ENCODE data around the gene SPINK8. TPM values are rescaled to one million over a fixed set of nuclear protein-coding genes. Genes with fewer than 3 reads are reported as not detected.
"Not testable (repeated sequence)": the region's sequence is repeated elsewhere in the genome, so short reads cannot be mapped to it uniquely, and the experiment has no call there.

Gene SPINK8
- not detected for polyA plus RNA-seq (2013, experiment 1 of 2; ENCODE audit: insufficient read length)
- not detected for polyA plus RNA-seq (2013, experiment 2 of 2; ENCODE audit: insufficient read length)

DNA sequence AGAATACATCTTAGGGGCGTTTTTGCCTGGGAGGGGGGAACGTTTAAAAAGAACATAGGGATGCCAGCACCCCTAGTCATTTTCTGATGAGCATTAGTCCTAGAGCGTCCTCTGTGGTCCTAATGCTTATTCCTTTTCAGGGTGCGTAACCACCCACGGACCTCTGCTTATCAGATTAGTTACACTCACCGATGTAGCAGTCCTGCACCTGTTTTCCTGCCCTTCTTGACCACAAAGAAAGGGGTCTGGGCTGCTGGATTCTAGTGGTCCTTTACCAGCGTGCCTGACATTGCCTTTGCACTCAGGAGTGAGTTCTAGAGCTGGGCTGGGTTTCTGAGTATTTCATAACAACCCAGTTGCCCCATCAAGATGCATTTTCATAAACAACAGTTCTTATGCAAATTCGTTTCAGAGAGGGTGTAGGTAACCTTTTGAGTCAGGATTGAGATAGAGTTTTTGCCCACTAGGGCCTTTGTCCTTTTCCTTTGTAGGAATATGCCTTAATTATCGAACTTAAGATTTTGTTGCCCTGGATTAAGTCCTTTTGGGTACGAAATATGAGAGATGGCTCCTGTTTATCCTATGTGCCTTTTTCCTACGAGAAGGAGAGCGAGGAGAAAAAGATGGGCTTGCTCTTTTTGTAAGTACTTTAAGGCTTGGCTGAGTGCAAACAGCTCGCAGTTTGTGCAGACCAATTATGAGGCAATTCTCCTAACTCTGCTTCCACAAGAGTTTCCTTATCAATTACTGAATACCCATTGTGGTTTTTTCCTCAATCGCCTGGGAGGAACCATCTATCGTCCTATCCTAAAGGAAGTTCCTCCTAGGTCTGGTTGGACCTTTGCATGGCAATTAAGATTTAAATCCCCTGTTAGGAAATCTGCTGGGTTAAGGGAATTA lies at the start of gene SPINK8:
Gene SPINK8, minus strand, starts transcription at position 316 of the 900 bp plus-strand sequence. CDS start 5,320 bp downstream, outside the sequence.
- DNase-seq = not testable (repeated sequence)

DNA sequence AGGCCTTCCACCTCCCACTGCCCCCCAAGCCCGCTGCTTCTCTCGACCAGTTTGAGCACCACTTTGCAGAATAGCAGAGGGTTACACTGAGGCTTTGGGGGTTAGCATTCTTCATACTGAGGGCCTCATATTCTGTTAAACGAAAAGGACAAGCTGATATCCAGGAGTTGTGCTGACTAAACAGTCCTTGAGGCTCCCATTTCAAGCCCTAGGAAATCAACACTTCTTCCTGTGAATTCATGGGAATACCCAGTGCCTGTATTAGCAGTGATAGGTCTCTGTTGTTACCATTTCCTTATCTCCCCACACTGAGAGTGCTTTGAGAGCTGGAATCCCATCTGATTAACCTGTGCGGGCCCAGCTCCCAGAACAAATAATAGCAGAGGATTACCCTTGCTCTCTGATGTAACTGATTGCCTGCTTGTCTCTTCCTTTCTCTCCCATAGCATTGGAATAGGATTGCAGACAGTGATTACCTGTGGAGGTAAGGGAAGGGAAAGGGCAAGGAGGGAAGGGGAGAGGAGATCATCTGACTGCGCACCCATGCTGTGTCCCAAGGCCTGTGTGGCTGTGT lies 39.5 kb upstream of the SPINK8 start:
- DNase-seq = no peak

DNA sequence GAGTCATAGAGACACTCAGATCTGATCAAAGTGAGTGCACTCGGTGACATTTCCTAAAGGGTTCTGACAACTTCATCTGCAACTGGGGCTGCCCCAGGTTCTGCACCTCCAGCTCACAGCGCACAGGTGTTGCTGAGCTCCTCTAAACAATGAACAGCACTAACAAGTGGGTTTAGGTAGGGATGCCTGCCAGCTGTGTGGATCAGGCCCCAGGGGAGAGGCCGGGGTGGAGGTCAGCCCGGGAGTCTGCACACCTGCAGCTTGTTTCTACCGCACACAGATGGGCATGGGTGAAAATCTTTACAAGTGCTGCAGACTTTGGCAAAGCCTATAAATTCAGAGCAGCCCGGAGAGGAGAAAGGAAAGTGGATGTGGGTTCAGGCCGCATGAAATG lies 38.9 kb upstream of the SPINK8 start:
- no peak for DNase-seq

DNA sequence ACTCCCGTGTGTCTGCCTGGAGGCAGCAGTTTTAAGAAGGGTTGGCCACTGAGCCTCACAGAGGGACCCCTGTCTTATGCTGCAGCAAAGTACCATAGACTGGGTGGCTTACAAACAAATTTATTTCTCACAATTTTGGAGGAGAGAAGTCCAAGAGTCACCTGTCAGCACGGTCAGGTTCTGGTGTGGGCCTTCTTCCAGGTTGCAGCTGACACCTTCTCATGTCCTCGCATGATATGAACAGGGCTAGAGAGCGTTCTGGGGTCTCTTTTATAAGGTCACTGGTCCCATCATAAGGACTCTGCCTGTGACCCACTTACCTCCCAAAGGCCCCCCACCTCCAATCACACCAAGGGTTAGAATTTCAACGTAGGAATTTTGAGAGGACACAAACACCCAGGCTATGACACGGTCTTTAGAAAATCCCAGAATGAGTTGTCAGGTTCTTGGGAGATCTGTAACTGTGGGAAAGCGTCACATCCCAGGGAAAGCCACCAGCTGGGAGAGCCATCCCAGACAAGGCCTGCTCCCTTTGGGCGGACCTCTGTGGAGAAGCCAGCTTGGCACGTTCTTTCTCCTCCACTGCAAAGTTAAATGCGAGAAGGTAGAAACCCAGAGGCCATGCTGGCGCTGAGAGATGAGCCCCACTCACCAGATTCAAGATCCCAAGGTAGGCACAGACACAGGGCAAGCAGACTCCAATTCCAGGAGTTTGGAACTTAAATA lies 38.4 kb upstream of the SPINK8 start, which contains the start of gene FBXW12:
Gene FBXW12, plus strand, starts transcription at position 569 of the 726 bp plus-strand sequence. CDS start 549 bp downstream, outside the sequence.
- DNase-seq = no peak

DNA sequence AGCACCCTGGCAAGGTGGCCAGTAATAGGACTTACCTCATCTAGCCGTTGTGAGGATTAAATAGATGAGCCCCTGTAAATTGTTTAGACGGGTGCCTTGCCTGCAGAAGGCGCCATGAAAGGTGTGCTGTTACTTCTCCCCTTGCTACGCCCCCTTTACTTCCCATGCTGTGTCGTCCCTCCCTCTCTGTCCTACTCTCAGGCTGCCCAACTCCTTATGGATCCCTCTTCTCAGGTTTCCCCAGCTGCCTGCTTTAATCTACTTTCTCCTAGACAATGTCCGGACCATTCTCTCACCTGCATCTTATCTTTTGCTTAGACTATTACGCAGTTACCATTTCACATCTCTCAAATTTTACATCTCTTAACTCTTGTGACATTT lies 36.9 kb upstream of the SPINK8 start:
- DNase-seq = no peak

DNA sequence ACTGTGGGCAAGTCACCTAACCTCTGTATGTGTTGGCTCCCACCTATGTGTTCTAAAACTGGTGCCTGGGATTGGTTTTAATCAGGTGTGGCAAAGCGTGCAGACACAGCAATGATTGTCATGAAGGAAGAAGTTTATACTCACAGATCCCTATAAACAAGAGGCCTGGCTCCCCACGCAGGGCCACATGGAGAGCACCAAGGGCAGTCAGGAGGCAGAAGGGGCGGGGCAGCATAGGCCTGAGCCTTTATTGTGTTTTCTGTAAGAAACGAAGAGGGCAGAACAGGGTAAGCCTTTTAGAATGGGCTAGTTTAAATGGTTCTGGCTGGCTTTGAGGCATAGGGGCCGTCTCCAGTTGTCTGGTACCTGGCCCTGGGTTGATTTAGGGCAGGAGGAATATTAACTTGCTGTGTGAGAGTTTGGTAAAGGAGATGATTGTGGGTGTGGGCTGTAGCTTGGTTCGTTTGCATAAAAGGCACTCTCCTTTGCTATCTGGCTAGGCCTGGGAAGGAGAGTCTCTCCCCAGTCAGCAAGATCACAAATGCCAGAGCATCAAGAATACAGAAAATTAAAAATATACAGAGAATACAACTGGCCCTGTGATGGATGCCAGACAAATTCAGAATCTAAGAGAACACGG lies 36.4 kb upstream of the SPINK8 start:
- no peak for DNase-seq

DNA sequence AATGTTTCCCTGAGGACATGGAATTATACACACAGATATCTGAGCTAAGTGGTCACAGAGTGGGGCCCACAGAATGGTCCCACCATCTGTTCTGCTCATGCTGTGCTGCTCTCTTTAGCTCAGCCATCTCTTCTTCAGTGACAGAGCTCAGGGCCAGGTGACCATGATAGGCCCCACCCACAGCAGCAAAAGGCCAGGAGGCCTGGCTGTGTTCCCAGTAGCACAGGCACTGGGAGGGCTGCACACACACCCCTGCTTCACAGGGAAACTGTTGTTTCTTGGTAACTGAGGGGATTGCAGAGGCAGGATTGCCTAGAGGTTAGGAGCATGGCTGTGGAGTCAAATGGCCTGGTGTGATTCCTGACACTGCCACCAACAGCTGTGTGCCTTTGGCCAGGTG lies 33.7 kb upstream of the SPINK8 start:
- DNase-seq = no peak

DNA sequence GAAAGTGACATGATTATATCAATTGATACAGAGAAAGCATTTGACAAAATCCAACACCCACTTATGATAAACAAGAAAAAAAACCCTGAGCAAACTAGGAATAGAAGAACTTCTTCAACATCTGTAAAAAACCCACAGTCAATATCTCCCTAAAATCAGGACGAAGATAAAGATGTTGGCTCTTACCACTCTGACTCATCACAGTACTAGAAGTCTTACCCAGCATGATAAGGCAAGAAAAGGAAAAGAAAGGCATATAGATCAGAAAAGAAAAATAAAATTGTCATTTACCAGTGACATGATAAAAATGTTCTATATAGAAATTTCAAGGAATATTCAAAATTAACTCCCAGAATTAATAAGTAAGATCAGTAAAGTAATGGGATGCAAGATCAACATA lies 31.4 kb upstream of the SPINK8 start:
- no peak for DNase-seq

DNA sequence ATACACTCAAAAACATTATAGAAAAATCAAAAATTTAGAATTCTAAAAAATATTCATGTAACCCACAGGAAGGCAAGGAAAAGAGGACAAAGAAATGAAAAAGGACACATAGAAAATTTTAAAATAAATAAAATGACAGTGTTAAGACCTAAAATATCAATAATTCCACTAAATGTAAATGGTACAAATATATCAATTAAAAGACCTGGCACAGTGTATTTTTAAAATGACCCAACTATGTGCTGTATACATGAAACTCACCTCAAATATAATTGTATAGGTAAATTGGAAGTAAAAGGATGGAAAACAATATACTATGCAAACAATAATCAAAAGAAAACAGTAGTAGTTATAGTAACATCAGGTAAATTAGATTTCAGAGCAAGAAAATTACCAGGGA lies 28.5 kb upstream of the SPINK8 start:
- no peak for DNase-seq

DNA sequence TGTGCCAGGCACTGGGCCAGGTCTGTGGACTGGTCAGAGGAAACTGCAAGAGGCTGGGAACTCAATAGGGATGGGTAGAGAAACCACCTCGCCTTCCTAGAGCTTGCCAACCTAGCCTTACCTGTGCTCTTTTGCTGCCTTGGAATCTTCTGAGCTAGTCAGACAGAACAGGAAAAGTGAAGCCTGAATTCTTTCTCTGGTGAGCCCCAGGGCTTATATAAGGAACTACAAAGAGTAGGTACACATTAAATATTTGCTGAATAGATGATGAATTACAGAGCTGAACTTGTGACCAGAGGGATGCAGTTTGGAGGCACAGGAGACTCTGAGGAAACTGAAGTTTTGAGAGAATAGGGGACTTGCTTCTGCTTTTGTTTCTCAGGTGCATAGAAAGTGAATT lies 23.0 kb upstream of the SPINK8 start:
- no peak for DNase-seq

DNA sequence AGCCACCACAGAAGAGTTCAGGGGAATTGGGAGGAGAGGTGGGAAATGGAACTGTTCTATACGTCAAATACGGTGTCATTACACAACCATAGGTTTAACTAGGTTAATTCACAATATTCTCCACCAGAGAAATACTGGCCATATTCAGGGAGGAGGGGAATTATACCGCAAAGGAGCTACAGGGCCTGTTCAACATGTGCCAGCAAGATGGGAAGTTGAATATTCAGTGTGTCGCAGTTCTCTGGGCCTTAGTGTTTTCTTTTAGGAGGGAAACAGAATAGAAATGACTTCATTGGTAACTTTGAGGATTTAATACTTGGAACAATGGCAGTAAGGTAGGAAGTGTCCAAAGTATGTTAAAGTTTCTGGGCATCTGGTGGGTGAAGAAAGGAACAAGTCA lies 20.5 kb upstream of the SPINK8 start:
- DNase-seq = no peak

DNA sequence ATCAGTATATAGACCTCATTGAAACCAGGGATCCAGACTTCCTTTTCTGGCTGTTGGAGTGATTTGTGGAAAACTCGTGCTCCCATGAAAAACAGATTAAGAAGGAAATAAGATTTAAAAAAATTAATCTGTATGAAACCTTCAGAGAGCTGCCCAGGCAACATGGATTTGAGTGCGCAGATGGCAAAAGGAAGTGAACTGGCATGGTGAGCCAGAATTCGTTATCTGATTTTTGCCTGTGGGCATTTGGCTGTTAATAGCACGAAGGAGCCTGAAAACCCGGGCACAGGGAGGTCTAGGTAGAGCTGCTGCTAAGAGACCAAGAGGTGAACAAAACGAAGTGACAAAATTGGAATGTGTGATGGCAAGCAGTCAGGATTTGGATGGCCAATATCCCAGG lies 19.1 kb upstream of the SPINK8 start:
- no peak for DNase-seq

DNA sequence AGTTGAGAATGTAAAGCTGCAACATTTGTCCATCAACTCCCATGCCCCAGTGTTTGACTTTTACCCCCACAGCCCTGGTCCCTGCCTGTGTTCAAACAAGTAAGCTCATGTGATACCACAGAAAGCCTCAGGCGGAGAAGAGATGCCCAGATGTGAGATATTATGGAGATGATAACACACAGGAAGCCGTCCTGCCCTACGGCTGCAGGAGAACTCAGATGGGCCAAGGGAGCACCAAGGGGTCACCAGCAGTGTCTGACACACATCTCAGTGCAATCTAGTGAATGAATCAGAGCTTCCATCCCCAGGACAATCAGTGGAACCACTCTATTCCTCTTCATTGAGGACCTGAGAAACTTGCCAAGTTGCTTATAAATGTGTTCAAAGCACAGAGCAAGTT lies 14.0 kb upstream of the SPINK8 start:
- no peak for DNase-seq

DNA sequence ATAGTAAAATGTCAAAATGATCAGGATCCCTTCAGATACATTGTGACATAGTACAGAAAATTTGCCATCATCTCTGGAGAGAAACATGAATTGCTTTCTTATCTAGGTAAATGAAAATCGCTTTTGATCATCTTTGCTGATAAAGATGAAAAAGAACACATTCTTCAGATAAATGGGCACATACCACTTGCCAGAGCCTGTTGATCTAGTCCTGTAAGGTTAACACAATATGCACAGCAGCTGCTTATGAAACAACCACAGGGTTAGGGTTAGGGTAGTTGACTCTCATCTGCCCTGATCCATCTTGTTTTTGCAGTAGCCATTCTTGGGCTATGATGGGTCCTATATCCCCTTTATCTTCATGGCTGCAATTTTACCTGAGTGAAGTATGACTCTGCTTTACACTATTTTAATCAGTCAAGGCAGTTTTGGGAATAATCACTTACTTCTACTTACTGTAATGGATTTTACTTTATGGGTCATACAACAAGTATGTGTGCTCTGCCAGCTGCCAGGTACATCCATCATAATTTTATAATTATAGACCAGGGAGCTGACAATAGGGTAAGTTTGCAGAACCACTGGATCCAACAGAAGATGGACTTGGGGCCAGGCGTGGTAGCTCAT lies 12.6 kb upstream of the SPINK8 start:
- DNase-seq = no peak

DNA sequence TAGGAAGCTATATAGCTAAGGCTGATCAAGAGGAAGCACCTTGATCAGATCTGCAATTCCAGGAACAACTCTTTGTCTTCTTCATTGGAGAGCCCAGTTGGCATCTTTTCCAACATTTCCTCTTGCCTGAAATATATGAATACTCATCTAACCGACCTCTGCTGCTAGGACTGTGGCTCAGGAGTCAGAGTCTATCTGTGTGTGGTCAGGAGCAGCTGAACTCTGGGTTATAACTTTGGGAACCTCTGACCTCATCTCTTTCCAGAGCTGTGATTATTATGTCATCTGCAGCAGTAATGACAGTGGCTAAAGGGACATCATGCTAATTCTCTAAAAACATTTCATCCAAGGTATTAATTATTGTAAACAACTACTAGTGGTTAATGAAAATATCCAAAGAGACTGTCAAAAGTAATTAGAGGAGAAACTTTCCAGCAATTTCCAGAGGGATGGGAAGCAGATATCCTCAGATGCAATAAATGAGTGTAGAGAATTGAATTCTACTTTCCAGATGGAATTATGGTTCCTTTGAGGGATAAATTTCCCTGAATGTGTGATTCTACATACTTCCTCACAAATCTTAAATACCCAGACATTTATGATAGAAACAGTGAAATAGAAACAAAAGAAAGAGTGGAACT lies 11.5 kb upstream of the SPINK8 start:
- DNase-seq = no peak

DNA sequence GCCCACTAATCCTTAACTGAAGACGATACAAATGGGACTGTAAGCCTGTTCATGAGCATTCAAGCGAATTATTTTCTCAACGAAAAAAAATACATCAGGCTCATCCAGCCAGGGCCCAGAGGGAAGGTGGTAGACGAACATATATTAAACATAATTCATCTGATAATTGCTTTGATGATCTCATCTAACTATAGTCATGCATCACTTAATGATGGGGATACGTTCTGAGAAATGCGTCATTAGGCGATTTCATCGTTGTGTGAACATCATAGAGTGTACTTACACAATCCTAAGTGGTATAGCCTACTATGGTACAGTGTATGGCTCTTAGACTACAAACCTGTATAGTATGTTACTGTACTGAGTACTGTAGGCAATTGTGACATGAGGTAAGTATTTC lies 10.0 kb upstream of the SPINK8 start:
- no peak for DNase-seq

DNA sequence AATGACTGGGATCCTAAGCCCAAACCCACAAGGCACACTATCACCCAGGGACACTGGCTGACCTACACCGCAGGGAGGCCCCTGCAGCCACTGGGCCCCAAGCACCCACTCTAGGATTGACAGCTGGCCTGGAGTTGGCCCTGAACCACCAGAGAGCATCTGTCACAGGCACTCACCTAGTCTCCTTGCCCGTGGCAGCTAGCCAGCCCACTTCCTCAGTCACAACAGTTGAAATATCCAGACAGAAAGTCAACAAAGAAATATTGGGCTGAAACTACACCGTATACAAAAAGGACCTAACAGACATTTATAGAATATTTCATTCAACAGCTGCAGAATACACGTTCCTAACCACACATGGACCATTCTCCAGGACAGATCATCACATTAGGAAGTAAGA lies 5.2 kb upstream of the SPINK8 start:
- DNase-seq = no peak

DNA sequence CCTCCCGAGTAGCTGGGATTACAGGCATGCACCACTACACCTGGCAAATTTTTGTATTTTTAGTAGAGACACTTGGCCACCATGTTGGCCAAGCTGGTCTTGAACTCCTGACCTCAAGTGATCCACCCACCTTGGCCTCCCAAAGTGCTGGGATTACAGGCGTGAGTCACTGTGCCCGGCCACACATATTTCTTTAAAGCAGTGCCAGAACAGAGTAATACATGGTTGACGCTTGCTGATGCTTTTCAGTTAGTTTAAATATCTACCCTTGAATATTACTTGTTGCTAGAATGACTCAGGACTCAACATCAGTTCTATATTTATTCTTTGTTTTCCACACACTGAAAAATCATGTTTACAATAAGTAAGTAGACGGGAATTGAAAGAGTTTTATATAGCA lies 4.1 kb upstream of the SPINK8 start:
- not testable (repeated sequence) for DNase-seq

DNA sequence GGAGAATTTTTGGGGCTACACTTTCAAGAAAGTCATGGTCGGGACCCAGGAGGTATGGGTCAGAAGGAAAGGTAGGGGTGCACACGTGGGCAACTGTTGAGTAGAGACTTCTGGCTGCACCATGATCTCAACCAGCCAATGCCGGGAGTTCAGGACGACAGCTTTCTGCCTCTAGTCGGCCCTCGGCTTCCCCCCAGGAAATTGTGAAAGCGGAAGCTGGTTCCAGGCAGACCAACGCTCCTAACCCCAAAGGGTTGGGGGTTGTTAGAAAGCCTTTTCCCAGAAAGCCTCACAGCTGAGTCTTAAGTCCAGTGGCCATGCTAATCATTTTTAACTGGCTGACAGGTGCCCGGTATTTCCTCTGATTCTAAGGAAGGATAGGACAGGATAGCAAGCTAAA lies 1.8 kb upstream of the SPINK8 start:
- DNase-seq = not testable (repeated sequence)

DNA sequence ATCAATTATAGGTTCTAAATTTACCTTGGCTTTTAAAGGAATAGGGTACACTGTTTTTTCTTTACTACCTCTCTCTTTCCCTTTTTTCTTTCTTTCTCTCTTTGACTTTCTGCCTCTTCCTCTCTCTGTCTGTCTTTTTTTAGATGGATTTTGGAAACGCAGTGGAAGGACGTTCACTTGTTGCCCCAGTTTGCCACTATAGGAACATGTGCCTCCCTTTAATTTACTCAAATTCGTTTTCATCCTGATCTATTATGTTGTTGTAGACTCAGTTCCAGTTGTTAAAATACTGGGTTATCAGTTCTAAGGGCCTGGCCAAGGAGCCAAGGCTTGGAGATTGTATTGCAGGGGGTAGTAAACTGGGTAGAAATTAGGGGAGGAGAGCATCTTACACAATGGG lies 1.1 kb upstream of the SPINK8 start:
- no peak for DNase-seq

DNA sequence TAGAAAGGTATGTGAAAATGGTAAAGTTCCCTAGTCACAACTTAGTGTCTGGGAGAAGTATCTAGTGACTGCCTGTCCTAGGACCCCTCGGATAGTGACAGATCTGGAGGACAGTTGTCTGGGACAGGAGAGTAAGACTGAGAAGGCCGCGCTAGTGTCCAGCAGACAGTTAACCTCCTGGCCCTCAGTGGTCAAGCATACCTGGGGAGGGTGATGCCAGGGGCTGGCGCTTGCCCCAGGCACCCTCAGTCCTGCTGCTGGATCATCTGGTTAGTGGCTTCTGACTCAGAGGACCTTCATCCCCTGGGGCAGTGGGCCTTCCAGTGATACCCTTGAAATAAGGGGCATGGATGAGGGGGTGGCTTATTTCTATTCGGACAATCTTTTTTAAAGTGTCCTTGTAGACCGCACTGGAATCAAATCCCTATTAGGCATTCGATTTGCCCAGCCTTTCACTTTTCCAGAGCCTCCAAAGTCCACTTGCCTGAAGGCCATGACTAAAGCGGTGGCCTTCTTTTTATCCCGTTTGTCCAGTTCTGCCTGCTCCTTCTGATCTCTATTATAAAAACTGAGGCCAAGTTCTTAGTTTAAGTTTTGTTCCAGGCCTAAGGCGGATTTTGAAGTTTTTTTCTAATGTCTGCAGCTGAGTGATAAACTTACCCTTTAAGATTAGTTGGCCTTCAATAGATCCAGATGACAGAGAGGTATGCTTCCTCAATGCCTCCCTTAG lies 1.6 kb downstream of the SPINK8 start:
- not testable (repeated sequence) for DNase-seq

Data from fibroblast of skin of back (primary cell).